ENCODE data around the gene FRMPD2.
"Not testable (repeated sequence)": the region's sequence is repeated elsewhere in the genome, so short reads cannot be mapped to it uniquely, and the experiment has no call there.

Gene FRMPD2

GRCh38 chr10:48286356-48286755 is 11.9 kb upstream of the FRMPD2 start:
- Mint-ChIP-seq H3K27ac (no peak overlapping the region), H3K4me3 (no peak overlapping the region), H3K27me3 (ENCODE audit: low read depth) (peaks cover 14% of the 10 kb centered on the region), H3K9me3 (peaks cover 24% of the 10 kb centered on the region), H3K36me3 (ENCODE audit: low read depth) (no peaks in the 10 kb centered on the region), H3K4me1 (peaks cover 32% of the 10 kb centered on the region)
- TF ChIP-seq, protein P1, sequence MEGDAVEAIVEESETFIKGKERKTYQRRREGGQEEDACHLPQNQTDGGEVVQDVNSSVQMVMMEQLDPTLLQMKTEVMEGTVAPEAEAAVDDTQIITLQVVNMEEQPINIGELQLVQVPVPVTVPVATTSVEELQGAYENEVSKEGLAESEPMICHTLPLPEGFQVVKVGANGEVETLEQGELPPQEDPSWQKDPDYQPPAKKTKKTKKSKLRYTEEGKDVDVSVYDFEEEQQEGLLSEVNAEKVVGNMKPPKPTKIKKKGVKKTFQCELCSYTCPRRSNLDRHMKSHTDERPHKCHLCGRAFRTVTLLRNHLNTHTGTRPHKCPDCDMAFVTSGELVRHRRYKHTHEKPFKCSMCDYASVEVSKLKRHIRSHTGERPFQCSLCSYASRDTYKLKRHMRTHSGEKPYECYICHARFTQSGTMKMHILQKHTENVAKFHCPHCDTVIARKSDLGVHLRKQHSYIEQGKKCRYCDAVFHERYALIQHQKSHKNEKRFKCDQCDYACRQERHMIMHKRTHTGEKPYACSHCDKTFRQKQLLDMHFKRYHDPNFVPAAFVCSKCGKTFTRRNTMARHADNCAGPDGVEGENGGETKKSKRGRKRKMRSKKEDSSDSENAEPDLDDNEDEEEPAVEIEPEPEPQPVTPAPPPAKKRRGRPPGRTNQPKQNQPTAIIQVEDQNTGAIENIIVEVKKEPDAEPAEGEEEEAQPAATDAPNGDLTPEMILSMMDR (IDR thresholded peaks at IDR 0.05; ENCODE audit: unreplicated experiment in 3 of 3), result no peak

DNA sequence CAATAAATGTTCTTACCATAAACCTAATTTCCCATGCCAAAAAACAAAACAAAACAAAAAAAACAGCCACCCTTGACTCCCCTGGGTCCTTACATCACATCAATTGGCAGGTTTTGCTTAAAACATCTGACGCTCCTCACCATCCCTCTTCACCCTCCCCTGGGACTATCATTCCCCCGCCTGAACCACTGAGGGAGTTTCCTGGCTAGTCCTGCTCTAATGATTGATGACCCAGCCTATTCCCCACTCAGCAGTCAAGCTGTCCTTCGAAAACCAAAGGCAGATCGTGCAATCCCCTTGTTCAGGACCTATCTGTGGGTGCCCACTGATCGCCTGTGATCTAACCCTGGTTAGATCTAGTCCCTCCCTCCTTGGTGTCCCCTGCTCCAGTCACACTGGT is 11.2 kb upstream of the FRMPD2 start:
- TF ChIP-seq, protein P1 (IDR thresholded peaks at IDR 0.05; ENCODE audit: unreplicated experiment in 3 of 3), result no peak
- peaks cover 30% of the 10 kb centered on the region for H3K9me3 Mint-ChIP-seq

GRCh38 chr10:48284811-48285210 is 10.3 kb upstream of the FRMPD2 start:
- peaks cover 30% of the 10 kb centered on the region for H3K9me3 Mint-ChIP-seq
- H3K4me1 Mint-ChIP-seq, result peaks cover 28% of the 10 kb centered on the region
- H3K36me3 Mint-ChIP-seq (ENCODE audit: low read depth), result no peaks in the 10 kb centered on the region
- TF ChIP-seq, protein P1 (IDR thresholded peaks at IDR 0.05; ENCODE audit: unreplicated experiment in 3 of 3), result no peak
- H3K4me3 Mint-ChIP-seq, result no peak overlapping the region
- H3K27ac Mint-ChIP-seq, result no peak overlapping the region
- peaks cover 20% of the 10 kb centered on the region for H3K27me3 Mint-ChIP-seq (ENCODE audit: low read depth)

More for the DNA sequence above, 11.2 kb upstream of the FRMPD2 start:
- Mint-ChIP-seq H3K36me3 (ENCODE audit: low read depth) (no peaks in the 10 kb centered on the region), H3K27ac (no peak overlapping the region), H3K4me3 (no peak overlapping the region), H3K4me1 (peaks cover 32% of the 10 kb centered on the region), H3K27me3 (ENCODE audit: low read depth) (peaks cover 18% of the 10 kb centered on the region)

DNA sequence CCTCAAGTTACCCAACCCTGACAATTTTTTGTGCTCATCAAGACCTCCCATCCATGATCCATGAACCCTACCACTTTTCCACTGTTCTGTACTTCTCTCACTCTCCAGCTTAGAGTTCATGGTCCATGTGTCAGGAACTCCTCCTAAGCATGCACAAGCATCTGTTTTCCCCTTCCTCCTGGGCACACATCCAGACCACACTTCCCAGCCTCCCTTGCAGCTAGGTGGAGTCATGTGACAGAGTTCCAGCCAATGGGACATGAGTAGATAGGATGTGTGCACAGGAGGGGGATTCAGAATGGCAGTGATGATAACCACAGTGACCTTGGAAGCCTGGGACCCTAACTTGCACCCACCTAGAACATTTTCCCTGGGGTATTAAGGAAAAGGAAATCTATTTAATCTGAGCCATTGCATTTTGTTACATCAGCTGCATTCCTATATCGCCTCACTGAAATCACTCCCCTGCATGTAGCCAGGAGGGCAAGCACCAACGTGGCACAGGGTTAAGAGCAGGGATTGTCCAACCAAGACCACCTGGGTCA is 9.6 kb upstream of the FRMPD2 start:
- Mint-ChIP-seq H3K9me3 (peaks cover 32% of the 10 kb centered on the region), H3K36me3 (ENCODE audit: low read depth) (no peaks in the 10 kb centered on the region), H3K27ac (no peak overlapping the region), H3K27me3 (ENCODE audit: low read depth) (peaks cover 24% of the 10 kb centered on the region), H3K4me3 (no peak overlapping the region), H3K4me1 (peaks cover 21% of the 10 kb centered on the region)
- TF ChIP-seq, protein P1 (IDR thresholded peaks at IDR 0.05; ENCODE audit: unreplicated experiment in 3 of 3), result no peak

DNA sequence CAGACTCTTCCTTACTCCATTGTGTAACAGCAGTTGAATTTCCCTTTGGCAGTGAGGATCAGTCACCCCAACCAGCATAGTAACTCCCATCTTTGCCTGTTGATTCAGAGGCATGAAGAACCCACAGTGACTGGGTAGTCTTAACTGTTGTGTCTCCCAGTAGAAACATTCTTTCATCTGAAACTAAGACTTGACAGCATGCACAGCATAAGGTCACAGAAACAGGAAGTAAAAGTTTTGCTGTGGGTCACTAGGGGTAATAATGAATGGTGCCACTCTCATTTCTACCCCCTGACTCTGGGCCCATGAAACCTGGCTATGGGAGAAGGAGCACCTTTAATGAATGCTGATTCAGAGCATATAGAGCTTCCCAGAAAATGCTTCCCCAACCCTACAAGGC is 8.3 kb upstream of the FRMPD2 start:
- Mint-ChIP-seq H3K27ac (no peak overlapping the region), H3K27me3 (ENCODE audit: low read depth) (peaks cover 20% of the 10 kb centered on the region), H3K4me3 (no peak overlapping the region), H3K36me3 (ENCODE audit: low read depth) (no peaks in the 10 kb centered on the region), H3K9me3 (peaks cover 34% of the 10 kb centered on the region), H3K4me1 (peaks cover 15% of the 10 kb centered on the region)
- TF ChIP-seq, protein P1 (IDR thresholded peaks at IDR 0.05; ENCODE audit: unreplicated experiment in 3 of 3), result no peak

- H3K27me3 Mint-ChIP-seq (ENCODE audit: low read depth), result peaks cover 20% of the 10 kb centered on the region
These were observed 7.2 kb upstream of the FRMPD2 start for GRCh38 chr10:48281697-48282096.

More at GRCh38 chr10:48281697-48282096, 7.2 kb upstream of the FRMPD2 start:
- peaks cover 34% of the 10 kb centered on the region for H3K9me3 Mint-ChIP-seq
- not testable (repeated sequence) for H3K4me1 Mint-ChIP-seq; H3K27ac Mint-ChIP-seq; H3K4me3 Mint-ChIP-seq; H3K36me3 Mint-ChIP-seq (ENCODE audit: low read depth)

Data from nephron (organoid).